ENCODE results near the gene GALNTL6.

The GALNTL6 gene

DNA sequence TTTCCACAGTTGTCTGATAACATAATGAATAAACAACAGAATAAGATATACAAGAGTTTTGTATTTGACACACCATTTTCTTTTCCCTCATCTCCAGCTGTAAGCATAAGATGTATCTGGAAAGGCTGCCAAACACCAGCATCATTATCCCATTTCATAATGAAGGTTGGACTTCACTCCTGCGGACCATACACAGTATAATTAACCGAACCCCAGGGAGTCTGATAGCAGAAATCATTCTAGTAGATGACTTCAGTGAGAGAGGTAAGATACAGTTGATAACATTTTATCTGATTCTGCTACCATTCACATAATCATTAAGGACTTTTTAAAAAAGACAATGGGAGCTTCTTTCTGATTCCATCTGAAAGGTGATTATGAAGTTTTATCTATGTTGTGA is 535.2 kb downstream of the GALNTL6 start:
- H3K4me1 ChIP-seq = peaks cover 13% of the 10 kb centered on the region
- no peaks in the 10 kb centered on the region for H3K36me3 ChIP-seq
- no peak overlapping the region for H3K4me3 ChIP-seq (ENCODE audit: low read depth, low read length)
- no peaks in the 10 kb centered on the region for H3K9me3 ChIP-seq
- no peak for DNase-seq
- TF ChIP-seq CTCF (IDR thresholded peaks at IDR 0.05; ENCODE audit: low read depth, low read length) = no peak
- no peaks in the 10 kb centered on the region for H3K27me3 ChIP-seq

- H3K4me3 ChIP-seq (ENCODE audit: low read depth, low read length) = no peak overlapping the region
- no peaks in the 10 kb centered on the region for H3K9me3 ChIP-seq
- DNase-seq = no peak
These were observed 539.2 kb downstream of the GALNTL6 start for GRCh38 chr4:172352356-172352755.

DNA sequence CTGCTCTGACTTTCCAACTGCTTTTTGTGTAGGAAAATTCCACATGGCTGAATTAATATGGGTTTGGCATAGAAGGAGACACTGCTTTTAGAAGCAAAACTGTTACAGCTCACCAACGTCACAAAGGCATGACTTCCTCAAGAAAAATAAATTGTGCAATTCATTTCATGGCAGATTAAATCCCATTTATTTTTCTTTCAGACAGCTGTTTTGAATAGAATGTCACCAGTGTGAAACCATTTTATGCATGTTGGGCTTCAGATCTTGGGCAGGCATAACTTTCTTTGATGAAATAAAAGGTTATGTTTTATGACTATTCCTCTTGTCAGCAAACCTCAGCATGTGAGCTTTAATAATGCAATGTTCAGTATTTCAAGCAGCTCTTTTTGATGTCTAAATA is 542.8 kb downstream of the GALNTL6 start:
- Histone ChIP-seq H3K9me3 (no peaks in the 10 kb centered on the region), H3K4me1 (no peaks in the 10 kb centered on the region), H3K4me3 (ENCODE audit: low read depth, low read length) (no peak overlapping the region), H3K27me3 (no peaks in the 10 kb centered on the region), H3K36me3 (no peaks in the 10 kb centered on the region)
- DNase-seq = no peak
- no peak for TF ChIP-seq CTCF (IDR thresholded peaks at IDR 0.05; ENCODE audit: low read depth, low read length)

More at GRCh38 chr4:172352356-172352755, 539.2 kb downstream of the GALNTL6 start:
- no peaks in the 10 kb centered on the region for H3K27me3 ChIP-seq
- TF ChIP-seq CTCF (IDR thresholded peaks at IDR 0.05; ENCODE audit: low read depth, low read length) = no peak
- H3K4me1 ChIP-seq = peaks cover 10% of the 10 kb centered on the region
- H3K36me3 ChIP-seq = no peaks in the 10 kb centered on the region

GRCh38 chr4:172357006-172357540 is 543.9 kb downstream of the GALNTL6 start:
- DNase-seq = no peak
- Histone ChIP-seq H3K27me3 (no peaks in the 10 kb centered on the region), H3K36me3 (no peaks in the 10 kb centered on the region), H3K4me1 (no peaks in the 10 kb centered on the region), H3K9me3 (no peaks in the 10 kb centered on the region), H3K4me3 (ENCODE audit: low read depth, low read length) (no peak overlapping the region)
- no peak for TF ChIP-seq CTCF (IDR thresholded peaks at IDR 0.05; ENCODE audit: low read depth, low read length)

DNA sequence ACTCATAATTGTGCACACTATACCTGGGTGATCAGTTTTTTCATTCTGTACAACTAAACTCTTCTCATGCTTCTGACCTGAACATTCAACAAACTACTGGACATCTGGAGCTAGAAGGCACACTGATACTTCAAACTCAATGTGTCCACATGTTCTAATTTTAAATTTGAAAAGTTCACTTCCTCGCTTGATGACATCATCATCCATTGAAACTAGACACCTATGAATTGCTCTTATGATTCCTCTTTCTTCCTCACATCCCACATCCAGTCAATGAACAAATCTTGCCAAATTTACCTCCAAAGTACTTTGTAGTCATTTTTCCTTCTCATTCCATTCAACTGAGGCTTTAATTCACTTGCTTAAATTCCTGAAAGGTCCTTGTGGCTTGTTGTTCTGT is 549.4 kb downstream of the GALNTL6 start:
- H3K27me3 ChIP-seq = no peaks in the 10 kb centered on the region
- DNase-seq = no peak
- no peaks in the 10 kb centered on the region; the same call in 1 of the 2 replicates for H3K4me1 ChIP-seq
- H3K36me3 ChIP-seq = no peaks in the 10 kb centered on the region
- no peaks in the 10 kb centered on the region for H3K9me3 ChIP-seq
- H3K4me3 ChIP-seq (ENCODE audit: low read depth, low read length) = no peak overlapping the region
- TF ChIP-seq CTCF (IDR thresholded peaks at IDR 0.05; ENCODE audit: low read depth, low read length) = no peak

DNA sequence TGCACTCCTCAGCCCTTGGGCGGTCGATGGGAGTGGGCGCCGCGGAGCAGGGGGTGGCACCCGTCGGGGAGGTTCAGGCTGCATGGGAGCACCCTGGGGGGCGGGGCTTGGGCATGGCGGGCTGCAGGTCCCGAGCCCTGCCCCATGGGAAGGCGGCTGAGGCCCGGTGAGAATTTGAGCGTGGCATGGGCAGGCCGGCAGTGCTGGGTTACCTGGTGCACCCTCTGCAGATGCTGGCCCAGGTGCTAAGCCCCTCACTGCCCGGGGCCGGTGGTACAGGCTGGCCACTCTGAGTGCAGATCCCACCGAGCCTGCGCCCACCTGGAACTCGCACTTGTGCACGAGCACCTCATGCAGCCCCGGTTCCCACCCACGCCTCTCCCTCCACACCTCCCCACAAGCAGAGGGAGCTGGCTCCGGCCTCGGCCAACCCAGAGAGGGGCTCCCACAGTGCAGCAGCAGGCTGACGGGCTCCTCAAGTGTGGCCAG is 556.3 kb downstream of the GALNTL6 start:
- Histone ChIP-seq H3K4me3 (ENCODE audit: low read depth, low read length) (no peak overlapping the region), H3K9me3 (no peaks in the 10 kb centered on the region; the same call in 1 of the 2 replicates), H3K36me3 (no peaks in the 10 kb centered on the region), H3K4me1 (no peaks in the 10 kb centered on the region; the same call in 1 of the 2 replicates), H3K27me3 (no peaks in the 10 kb centered on the region)
- TF ChIP-seq CTCF (IDR thresholded peaks at IDR 0.05; ENCODE audit: low read depth, low read length) = no peak
- DNase-seq = peak; percentile 7

All from BE2C (cell line).